Hippocampal formation (tissue), 2 donors: ENCODE measurements around the gene KCNQ1.
"Not testable (repeated sequence)": the region's sequence is repeated elsewhere in the genome, so short reads cannot be mapped to it uniquely, and the experiment has no call there.

ENCODE experiments used
- DNase-seq, 2 donors: peaks; one replicate each; lab custom pipeline; 2025; lab: John Stamatoyannopoulos, UW

The KCNQ1 gene

DNA sequence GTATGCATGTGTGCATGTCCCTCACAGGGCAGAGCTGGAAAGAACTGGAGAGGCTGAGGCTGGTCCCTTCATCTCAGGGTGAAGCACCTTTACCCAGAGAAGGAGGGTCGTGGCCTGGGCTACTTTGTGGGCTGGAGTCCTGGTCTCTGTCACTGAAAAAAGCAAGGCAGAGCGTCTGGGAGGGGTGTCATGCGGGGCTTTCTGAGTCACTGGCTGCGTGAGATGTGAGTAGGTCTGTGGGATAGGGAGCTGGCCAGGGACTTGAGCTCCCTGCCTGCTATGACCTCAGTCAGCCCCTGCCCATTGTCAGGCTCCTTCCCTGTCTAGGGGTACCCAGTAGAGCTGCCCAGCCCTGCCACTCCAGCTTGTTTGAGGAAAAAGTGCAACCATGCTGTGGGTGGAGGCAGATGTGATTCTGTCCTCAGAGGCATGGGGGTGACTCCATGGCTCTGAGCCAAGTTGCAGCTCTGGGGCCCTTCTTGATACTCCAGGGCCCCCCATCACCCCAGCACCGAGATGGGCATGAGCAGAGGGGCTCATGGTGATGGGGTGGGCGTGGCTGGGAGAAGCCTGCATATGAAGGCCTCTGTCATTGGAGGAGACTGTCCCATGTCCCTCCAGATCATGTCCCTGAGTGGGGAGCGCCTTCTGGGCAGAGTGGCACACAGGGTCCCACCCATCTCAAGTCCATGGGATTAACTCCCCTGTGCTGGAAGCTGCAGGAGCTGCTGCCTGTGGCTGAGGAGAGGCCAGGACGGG lies 27.8 kb downstream of the KCNQ1 start:
- DNase-seq, result no peak

DNA sequence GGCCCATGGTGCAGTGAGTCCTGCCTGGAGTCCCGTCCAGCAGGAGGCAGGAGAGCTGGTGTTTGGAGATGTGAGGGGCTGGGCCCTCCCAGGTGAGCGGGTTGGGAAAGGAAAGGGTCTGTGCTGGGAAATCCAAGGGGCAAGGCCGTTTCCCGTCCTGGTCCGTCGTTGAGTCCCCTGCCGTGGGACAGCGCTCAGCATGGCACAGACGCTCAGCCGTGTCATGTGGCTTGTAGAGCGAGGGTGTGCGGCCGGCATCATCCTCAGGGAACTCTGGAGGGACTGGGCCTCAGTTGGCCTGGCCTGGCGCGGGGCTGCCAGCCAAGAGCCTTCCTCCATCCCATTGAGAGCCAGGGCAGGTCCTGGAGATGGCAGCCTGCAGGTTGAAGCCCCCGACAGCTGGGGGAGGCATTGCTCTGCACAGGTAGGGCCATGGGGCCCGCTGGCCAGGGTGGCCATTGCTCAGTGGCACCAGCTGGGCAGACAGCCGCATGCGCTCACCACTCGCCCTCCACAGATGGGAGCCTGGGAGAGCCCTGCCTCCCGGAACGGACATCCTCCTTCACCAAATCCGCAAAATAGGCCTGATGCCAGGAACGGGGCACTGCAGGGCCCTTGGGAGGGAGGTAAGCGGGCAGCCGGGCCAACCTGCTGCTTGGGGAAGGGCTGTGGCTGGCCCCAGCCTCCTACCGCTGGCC lies 28.7 kb downstream of the KCNQ1 start:
- no peak for DNase-seq

DNA sequence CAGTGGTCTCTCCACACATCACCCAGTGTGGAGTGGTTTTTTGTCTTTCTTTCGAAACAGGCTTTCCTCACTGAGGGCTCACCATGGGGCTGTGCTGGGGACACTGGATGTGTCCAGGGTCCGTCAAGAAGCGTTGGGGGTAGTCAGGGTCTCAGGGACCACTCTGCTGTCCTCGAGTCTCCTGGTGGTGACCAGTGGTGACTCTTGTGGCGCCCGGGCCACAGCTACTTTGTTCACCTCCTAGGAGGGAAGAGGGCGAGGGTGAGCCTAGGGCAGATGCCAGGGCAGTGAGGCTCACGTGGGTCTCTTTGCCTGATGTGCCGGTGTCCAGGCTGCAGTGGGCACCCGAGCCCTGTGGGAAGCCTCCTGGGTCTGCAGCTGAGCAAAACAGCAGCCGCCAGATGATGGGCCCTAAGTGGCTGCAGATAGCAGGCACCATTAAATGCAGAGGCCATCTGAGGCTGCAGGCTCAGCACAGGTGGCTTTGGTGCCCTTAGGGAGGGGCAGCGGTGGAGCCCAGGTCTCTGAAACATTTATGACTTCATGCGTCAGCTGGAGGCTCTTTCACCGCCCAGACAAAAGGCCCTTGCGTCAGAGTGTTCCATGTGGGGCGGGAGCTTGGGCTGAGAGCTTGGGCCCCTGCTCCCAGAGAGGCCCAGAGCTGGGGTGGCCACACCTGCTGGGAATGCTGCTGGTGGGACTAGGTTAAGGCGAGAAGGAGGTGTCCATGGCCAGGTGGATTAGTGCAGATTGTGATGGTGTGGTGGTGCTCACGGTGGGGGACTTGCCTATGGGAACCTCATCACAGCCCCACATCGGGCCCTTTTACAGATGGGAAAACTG lies 29.5 kb downstream of the KCNQ1 start:
- DNase-seq, result no peak

DNA sequence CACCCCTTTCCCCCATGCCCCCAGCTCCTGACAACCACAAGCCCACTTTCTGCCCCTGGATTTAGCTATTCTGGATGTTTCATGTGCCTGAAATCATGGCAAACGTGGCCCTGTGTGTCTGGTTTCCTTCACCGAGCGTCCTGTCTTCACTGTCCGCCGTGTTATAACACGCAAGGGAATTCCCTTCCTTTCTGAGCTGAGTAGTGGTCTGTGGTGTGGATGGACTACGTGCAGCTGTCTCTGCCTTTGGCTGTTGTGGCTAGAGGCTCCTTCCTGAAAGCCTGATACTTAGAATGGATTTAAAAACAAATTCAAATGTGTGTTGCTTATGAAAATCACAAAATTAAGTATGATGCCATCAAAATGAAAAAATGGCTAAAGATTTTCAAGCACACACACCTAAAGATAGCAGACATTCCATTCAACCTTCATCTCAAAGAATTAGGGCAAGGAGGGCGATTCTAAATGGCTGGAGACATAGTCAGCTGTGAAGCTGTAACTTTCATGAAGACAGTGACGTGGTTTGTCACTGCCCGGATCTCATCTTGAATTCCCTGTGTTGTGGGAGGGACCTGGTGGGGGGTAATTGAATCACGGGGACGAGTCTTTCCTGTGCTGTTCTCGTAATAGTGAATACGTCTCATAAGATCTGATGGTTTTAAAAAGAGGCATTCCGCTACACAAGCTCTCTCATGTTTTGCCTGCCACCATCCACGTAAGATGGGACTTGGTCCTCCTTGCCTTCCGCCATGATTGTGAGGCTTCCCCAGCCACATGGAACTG lies 30.5 kb downstream of the KCNQ1 start:
- no peak for DNase-seq

DNA sequence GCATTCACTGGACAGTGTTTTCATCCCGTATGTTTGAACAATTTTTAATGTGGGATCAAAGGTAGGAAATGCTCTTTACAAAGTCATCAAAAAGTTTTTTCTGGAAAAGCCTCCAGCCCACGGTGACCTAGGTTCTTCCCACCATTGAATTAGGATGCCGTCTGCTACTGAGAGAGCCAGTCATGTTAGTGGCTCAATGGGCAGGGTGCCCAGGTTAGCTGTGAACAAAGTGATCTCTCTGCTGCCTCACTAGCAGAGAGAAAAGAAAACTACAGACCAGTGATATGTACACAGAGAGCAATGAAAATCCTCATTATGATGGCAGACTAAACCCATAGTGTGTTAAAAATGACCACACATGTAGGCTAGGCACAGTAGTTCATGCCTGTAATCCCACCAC lies 32.4 kb downstream of the KCNQ1 start:
- DNase-seq, result no peak

GRCh38 chr11:2477936-2478335 lies 33.1 kb downstream of the KCNQ1 start:
- no peak for DNase-seq

- not testable (repeated sequence) for DNase-seq
Measured at GRCh38 chr11:2480067-2480873, 35.5 kb downstream of the KCNQ1 start.

DNA sequence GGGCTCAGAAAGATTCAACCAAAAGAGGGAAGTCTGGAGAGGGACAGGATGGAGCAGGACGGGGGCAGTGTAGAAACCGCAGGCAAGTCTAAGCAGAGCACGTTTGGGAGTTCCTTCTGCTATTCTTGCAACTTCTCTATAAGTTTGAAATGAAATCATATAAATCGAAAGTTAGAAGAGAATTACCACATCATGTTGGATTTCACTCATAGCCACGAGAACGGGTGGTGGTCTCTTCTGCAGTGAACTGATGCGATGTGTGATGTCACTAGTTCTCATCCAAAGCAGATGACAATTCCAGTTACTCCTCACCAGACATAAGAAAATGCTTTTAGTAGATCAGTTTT lies 36.0 kb downstream of the KCNQ1 start:
- DNase-seq, result no peak

GRCh38 chr11:2481253-2481652 lies 36.4 kb downstream of the KCNQ1 start:
- DNase-seq, result no peak

DNA sequence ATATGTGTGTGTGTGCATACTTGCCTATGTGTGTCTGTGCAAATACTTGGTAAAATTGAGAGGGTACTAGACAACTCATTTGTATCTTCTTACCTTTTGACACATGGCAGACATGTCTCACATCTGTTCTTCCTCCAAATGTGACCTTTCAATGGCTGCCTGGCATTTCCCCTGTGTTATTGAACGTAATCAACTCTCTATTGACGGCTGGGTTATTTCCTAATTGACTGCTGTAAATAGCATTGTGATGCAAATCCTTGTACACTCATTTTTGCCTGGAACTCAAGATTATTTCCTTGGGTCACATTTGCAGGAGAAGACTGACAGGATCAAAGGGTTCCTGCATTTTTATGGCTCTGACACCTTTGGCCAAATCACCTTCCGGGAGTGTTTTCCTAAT lies 37.4 kb downstream of the KCNQ1 start:
- no peak for DNase-seq

- no peak for DNase-seq
Measured at GRCh38 chr11:2482745-2483144, 37.9 kb downstream of the KCNQ1 start.

- no peak for DNase-seq
Measured at GRCh38 chr11:2483426-2483825, 38.6 kb downstream of the KCNQ1 start.

GRCh38 chr11:2484576-2485125 lies 39.8 kb downstream of the KCNQ1 start:
- DNase-seq, result no peak

DNA sequence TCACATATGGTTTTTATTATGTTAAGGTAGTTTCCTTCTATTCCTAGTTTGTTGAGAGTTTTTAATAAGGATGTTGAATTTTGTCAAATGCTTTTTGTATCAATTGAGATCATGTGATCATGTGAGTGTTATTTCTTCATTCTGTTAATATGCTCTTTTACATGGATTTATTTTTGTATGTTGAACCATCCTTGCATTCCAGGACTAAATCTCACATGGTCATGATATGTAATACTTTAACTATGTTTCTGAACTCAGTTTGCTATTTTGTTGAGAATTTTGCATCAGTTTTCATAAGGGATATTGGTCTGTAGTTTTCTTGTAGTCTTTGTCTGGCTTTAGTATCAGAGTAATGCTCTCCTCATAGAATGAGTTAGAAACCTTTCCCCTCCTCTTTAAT lies 43.2 kb downstream of the KCNQ1 start:
- DNase-seq, result no peak

DNA sequence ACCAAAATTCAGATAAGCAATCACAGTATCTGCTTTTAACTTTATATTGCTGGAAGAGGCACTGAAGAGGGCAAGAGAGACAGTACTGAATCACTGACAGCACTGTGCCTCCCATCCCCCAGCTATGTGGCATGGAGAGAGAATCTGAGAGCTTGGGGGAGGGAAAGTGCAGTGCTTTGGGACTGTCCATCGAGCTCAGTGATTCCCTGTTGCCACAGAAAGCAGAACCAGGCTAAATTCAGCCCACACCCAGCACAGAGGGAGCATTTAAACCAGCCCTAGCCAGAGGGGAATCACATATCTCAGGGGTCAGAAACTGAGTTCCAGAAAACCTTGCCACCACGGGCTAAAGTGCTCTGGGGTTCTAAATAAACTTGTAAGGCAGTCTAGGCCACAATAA lies 44.3 kb downstream of the KCNQ1 start:
- no peak for DNase-seq

GRCh38 chr11:2497951-2498350 lies 53.1 kb downstream of the KCNQ1 start:
- not testable (repeated sequence) for DNase-seq

DNA sequence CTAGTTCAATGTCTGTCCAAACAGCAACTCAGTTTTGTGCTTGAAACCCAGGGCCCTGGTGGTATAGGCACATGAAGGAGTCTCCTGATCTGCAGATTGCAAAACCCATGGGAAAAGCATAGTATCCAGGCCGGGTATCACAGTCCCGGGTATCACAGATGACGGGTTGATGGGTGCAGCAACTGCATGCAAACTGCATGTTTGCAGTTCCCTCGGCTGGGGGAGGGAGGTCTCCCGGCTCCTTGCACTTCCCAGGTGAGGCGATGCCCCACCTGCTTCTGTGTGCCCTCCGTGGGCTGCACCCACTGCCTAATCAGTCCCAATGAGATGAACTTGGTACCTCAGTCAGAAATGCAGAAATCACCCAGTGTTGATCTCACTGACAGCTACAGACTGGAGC lies 53.9 kb downstream of the KCNQ1 start:
- DNase-seq, result no peak

GRCh38 chr11:2507212-2507901 lies 62.5 kb downstream of the KCNQ1 start:
- DNase-seq, result no peak

- DNase-seq, result no peak
Measured at GRCh38 chr11:2507945-2508749, 63.3 kb downstream of the KCNQ1 start.
